GM23248 (cell line): ENCODE measurements around the gene NGF. TPM values are rescaled to one million over a fixed set of nuclear protein-coding genes. Genes with fewer than 3 reads are reported as not detected.
A peak's percentile ranks its signal among the peaks of the same experiment; 100 is the strongest.

Experiments used
- DNase-seq: peaks from one replicate; pipeline ENCODE4 v3.0.0-alpha.2; 2015
- H2AFZ ChIP-seq: fragments of 200-600 bp; sonication (generic); 2 replicates; pipeline ENCODE4 v1.6.1; 2016; ENCODE audit warnings: antibody characterized with exemption
- H3F3A ChIP-seq: fragments of 200-600 bp; sonication (generic); 2 replicates; pipeline ENCODE4 v1.6.1; 2016; ENCODE audit warnings: mild to moderate bottlenecking, antibody characterized with exemption, mixed run types; ENCODE audit not compliant: insufficient read depth
- H3K27ac ChIP-seq: fragments of 200-600 bp; sonication (generic); 2 replicates; pipeline ENCODE4 v1.5.1; 2016; ENCODE audit warnings: mild to moderate bottlenecking
- H3K27me3 ChIP-seq: fragments of 200-600 bp; sonication (generic); replicated peaks from 2 replicates; pipeline ENCODE4 v1.6.1; 2016; ENCODE audit warnings: mild to moderate bottlenecking; ENCODE audit not compliant: insufficient read depth
- H3K36me3 ChIP-seq: fragments of 200-600 bp; sonication (generic); 2 replicates; pipeline ENCODE4 v1.6.1; 2016; ENCODE audit warnings: low read depth, mild to moderate bottlenecking
- H3K4me1 ChIP-seq: fragments of 200-600 bp; sonication (generic); 2 replicates; pipeline ENCODE4 v1.6.1; 2016; ENCODE audit warnings: mild to moderate bottlenecking; ENCODE audit not compliant: insufficient read depth
- H3K4me2 ChIP-seq: fragments of 200-600 bp; sonication (generic); one replicate; pipeline ENCODE4 v1.6.1; 2016; ENCODE audit warnings: mild to moderate bottlenecking; ENCODE audit not compliant: unreplicated experiment
- H3K4me3 ChIP-seq: fragments of 200-600 bp; sonication (generic); 2 replicates; pipeline ENCODE4 v1.5.1; 2016; ENCODE audit warnings: mild to moderate bottlenecking
- H3K79me2 ChIP-seq: fragments of 200-600 bp; sonication (generic); 2 replicates; pipeline ENCODE4 v1.6.1; 2016; ENCODE audit warnings: mild to moderate bottlenecking; ENCODE audit not compliant: insufficient read depth
- H3K9ac ChIP-seq: fragments of 200-600 bp; sonication (generic); 2 replicates; pipeline ENCODE4 v1.6.1; 2016; ENCODE audit warnings: mild to moderate bottlenecking
- H3K9me2 ChIP-seq: fragments of 200-600 bp; sonication (generic); 2 replicates; pipeline ENCODE4 v1.6.1; 2016; ENCODE audit warnings: mixed run types, mild to moderate bottlenecking, moderate library complexity; ENCODE audit not compliant: insufficient read depth
- H3K9me3 ChIP-seq: fragments of 200-600 bp; sonication (generic); one replicate; pipeline ENCODE4 v1.6.1; 2017; ENCODE audit warnings: low read depth
- H4K20me1 ChIP-seq: fragments of 200-600 bp; sonication (generic); 2 replicates; pipeline ENCODE4 v1.6.0; 2016; ENCODE audit not compliant: insufficient read depth
- EZH2 ChIP-seq: fragments of 200-600 bp; sonication (generic); IDR thresholded peaks from 2 replicates; pipeline ENCODE4 v1.6.1; 2018; ENCODE audit warnings: antibody characterized with exemption, mild to moderate bottlenecking; ENCODE audit not compliant: insufficient read depth, poor library complexity, severe bottlenecking
- EZH2phosphoT487 ChIP-seq: fragments of 200-600 bp; sonication (generic); IDR thresholded peaks from 2 replicates; pipeline ENCODE4 v1.6.1; 2018; ENCODE audit warnings: antibody characterized with exemption, moderate library complexity, mild to moderate bottlenecking, low read depth; ENCODE audit not compliant: insufficient read depth
- WGBS, 2 experiments: methylation state at CpG; one replicate each; pipeline ENCODE4 v1.1.6; 2015 to 2017; ENCODE audit warnings: low lambda C conversion rate in 2 of 2, low coverage in 1 of 2; ENCODE audit errors: missing lambda C conversion rate in 2 of 2; 5-methylcytosine and 5-hydroxymethylcytosine counted together
- in situ Hi-C: fragments of 300-500 bp; cut with MboI; formaldehyde crosslinking; loops from 2 replicates; pipeline ENCODE4 v1.15.0; 2020
- polyA plus RNA-seq: library from polyadenylated mRNA; unstranded; fragments of >200 nt; fragmentation: Nextera tagmentation; extraction: Ambion mirVana; gene quantifications from 2 replicates; pipeline ENCODE4 v1.2.1, GENCODE V29; 2016
- total RNA-seq: library from RNA; depleted of rRNA; stranded (reverse); fragments of >200 nt; shearing (Covaris generic); gene quantifications from 2 replicates; pipeline ENCODE4 v1.2.3, GENCODE V29; 2014

NGF gene
- total and polyA plus RNA-seq, 2 experiments from 2014 or later = 27.1 to 52.9 TPM

- Histone ChIP-seq H3K4me3 (no peak overlapping the region), H3K27me3 (no peaks in the 10 kb centered on the region), H3K4me2 (no peak overlapping the region), H3K9me2 (no peaks in the 10 kb centered on the region), H2AFZ (no peak overlapping the region), H3K79me2 (no peaks in the 10 kb centered on the region), H3F3A (no peaks in the 10 kb centered on the region), H3K4me1 (0 out of 2 replicates have a peak, but pooled peaks cover 7% of the 10 kb centered on the region), H3K9ac (no peak overlapping the region), H3K36me3 (0 out of 2 replicates have a peak, but pooled peaks cover 3% of the 10 kb centered on the region), H3K27ac (no peak overlapping the region), H4K20me1 (no peaks in the 10 kb centered on the region), H3K9me3 (no peaks in the 10 kb centered on the region)
- no peak for DNase-seq
- TF ChIP-seq EZH2phosphoT487 = no peak
- no peak for TF ChIP-seq EZH2
- 77 to 78% methylated on average over 10 of the region's 10 CpGs for WGBS, 2 experiments
- in situ Hi-C loops = no loop called here
Measured at GRCh38 chr1:115266729-115267421, 71.2 kb downstream of the NGF start.

GRCh38 chr1:115265099-115265498, 73.0 kb downstream of the NGF start:
- TF ChIP-seq EZH2phosphoT487 (no peak), EZH2 (no peak)
- Histone ChIP-seq H2AFZ (no peak overlapping the region), H3K4me3 (no peak overlapping the region), H3F3A (no peaks in the 10 kb centered on the region), H3K27ac (no peak overlapping the region), H3K27me3 (no peaks in the 10 kb centered on the region), H3K4me1 (0 out of 2 replicates have a peak, but pooled peaks cover 7% of the 10 kb centered on the region), H3K4me2 (no peak overlapping the region), H3K9me3 (no peaks in the 10 kb centered on the region), H4K20me1 (no peaks in the 10 kb centered on the region), H3K9ac (no peak overlapping the region), H3K9me2 (no peaks in the 10 kb centered on the region), H3K36me3 (0 out of 2 replicates have a peak, but pooled peaks cover 3% of the 10 kb centered on the region), H3K79me2 (no peaks in the 10 kb centered on the region)
- WGBS, 2 experiments = 88 to 100% methylated on average over 1 of the region's 1 CpG
- in situ Hi-C loops = no loop called here
- no peak for DNase-seq

- no peaks in the 10 kb centered on the region for H3K79me2 ChIP-seq
- H3K36me3 ChIP-seq = no peaks in the 10 kb centered on the region
- peaks cover 10% of the 10 kb centered on the region for H3K4me1 ChIP-seq
- no peak overlapping the region for H2AFZ ChIP-seq
- no peak overlapping the region for H3K4me3 ChIP-seq
- H3K27ac ChIP-seq = no peak overlapping the region
- no peak for DNase-seq
- no peak for TF ChIP-seq EZH2phosphoT487
- TF ChIP-seq EZH2 = no peak
- no peak overlapping the region for H3K9ac ChIP-seq
- H3K9me3 ChIP-seq = no peaks in the 10 kb centered on the region
- H3K9me2 ChIP-seq = no peaks in the 10 kb centered on the region
- in situ Hi-C loops = no loop called here
- 58 to 59% methylated on average over 4 of the region's 4 CpGs for WGBS, 2 experiments
- peak overlapping the region; percentile 19 for H3K4me2 ChIP-seq
- no peaks in the 10 kb centered on the region for H3K27me3 ChIP-seq
- peaks cover 14% of the 10 kb centered on the region for H3F3A ChIP-seq
- H4K20me1 ChIP-seq = no peaks in the 10 kb centered on the region
Measured at GRCh38 chr1:115262886-115263285, 75.2 kb downstream of the NGF start.

- DNase-seq = no peak
- WGBS, 2 experiments = 17 to 18% methylated on average over 1 of the region's 1 CpG
- in situ Hi-C loops = no loop called here
Measured at GRCh38 chr1:115261496-115261895, 76.6 kb downstream of the NGF start.

More at GRCh38 chr1:115261496-115261895, 76.6 kb downstream of the NGF start:
- Histone ChIP-seq H3K9me2 (no peaks in the 10 kb centered on the region), H3K4me2 (no peak overlapping the region), H3K9me3 (no peaks in the 10 kb centered on the region), H2AFZ (no peak overlapping the region), H3K79me2 (no peaks in the 10 kb centered on the region), H3K4me1 (peaks cover 21% of the 10 kb centered on the region), H3F3A (peaks cover 19% of the 10 kb centered on the region), H3K27me3 (no peaks in the 10 kb centered on the region), H3K9ac (no peak overlapping the region), H3K27ac (no peak overlapping the region), H3K4me3 (no peak overlapping the region), H3K36me3 (no peaks in the 10 kb centered on the region), H4K20me1 (no peaks in the 10 kb centered on the region)
- TF ChIP-seq EZH2phosphoT487 = no peak
- TF ChIP-seq EZH2 = no peak
